GM12801 (cell line): ENCODE data around the gene TMEM140.

Experiments used
- CTCF ChIP-seq: IDR thresholded peaks from one replicate; pipeline ENCODE4 v1.5.1; 2011; ENCODE audit warnings: control low read depth; ENCODE audit not compliant: insufficient read length; ENCODE audit errors: extremely low read depth

Gene TMEM140

GRCh38 chr7:135195156-135195555 is 47.3 kb downstream of the TMEM140 start:
- TF ChIP-seq CTCF = no peak

GRCh38 chr7:135195968-135196629 is 48.2 kb downstream of the TMEM140 start:
- no peak for TF ChIP-seq CTCF

GRCh38 chr7:135197343-135197742 is 49.5 kb downstream of the TMEM140 start:
- TF ChIP-seq CTCF = no peak

- no peak for TF ChIP-seq CTCF
Observed at GRCh38 chr7:135197906-135198655, 50.2 kb downstream of the TMEM140 start.

- TF ChIP-seq CTCF = no peak
Observed at GRCh38 chr7:135199439-135199838, 51.6 kb downstream of the TMEM140 start.

- no peak for TF ChIP-seq CTCF
Observed at GRCh38 chr7:135200821-135201331, 53.0 kb downstream of the TMEM140 start.

GRCh38 chr7:135201350-135201749 is 53.5 kb downstream of the TMEM140 start:
- no peak for TF ChIP-seq CTCF
